Measurements from ENCODE around the gene TSC22D3. TPM values are rescaled to one million over a fixed set of nuclear protein-coding genes. Genes with fewer than 3 reads are reported as not detected.

Gene TSC22D3
- total and polyA plus RNA-seq, 2 donors (not counting 1 experiment from before 2014, with no cell fraction given) = 447 to 3,050 TPM

DNA sequence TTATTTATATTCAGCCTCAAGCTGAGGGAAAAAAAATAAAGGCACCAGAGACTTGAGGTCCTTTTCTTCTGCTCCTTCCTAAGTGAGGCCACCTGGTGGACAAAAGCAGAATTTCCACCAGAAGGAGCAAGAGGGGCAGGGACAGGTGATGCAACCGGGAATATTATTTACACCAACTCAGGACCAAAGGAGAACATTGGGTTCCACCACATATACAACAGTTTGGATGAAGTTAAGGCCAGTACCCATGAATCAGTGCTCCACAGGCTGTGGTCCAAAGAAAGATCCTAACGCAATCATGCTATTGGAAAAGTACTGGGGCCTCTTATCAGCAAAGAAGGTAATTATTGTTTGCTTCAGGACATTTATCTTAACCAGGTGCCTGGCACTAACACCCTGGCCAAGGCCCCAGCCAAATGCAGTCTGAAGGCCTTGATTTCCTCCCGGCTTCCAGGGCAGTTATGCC, 57.4 kb downstream of the TSC22D3 start:
- ATAC-seq (ENCODE audit: low read depth) = no peak

More for the DNA sequence above, 57.4 kb downstream of the TSC22D3 start:
- H3K4me3 Mint-ChIP-seq = peak overlapping the region; percentile 97
- H3K27ac Mint-ChIP-seq = peak overlapping the region; percentile 100
- peak overlapping the region; percentile 99 for H3K27ac ChIP-seq (ENCODE audit: low read length in 2 of 2)
- POLR2A ChIA-PET = interaction anchor here (1.2 to 13.1 kb wide), 5 partner anchors 9 to 90 kb away, joined by 3 to 375 read pairs (median 17); partner anchors contain the start of genes PRPS1 and TSC22D3
- CTCF ChIA-PET = interaction anchor here (0.8 to 13.4 kb wide), 18 partner anchors 9 to 267 kb away, joined by 3 to 318 read pairs (median 4); partner anchors contain the start of genes NCBP2L, PRPS1 and TSC22D3
- peaks cover 18% of the 10 kb centered on the region for H3K79me2 ChIP-seq (ENCODE audit: control insufficient read depth, insufficient read depth, low read length)
- TF ChIP-seq CTCF (IDR thresholded peaks at IDR 0.05) (peak; percentile 71), EZH2 (IDR thresholded peaks at IDR 0.05; ENCODE audit: borderline replicate concordance, insufficient read depth, low read depth, low read length, poor library complexity, severe bottlenecking) (no peak)
- H3K4me1 Mint-ChIP-seq = peaks cover 66% of the 10 kb centered on the region
- H3K9ac ChIP-seq (ENCODE audit: low read length) = no peak overlapping the region
- intact Hi-C loops (cut with micrococcal nuclease) = loop anchor here (1.0 to 5.0 kb wide), 2 partner anchors 45 to 61 kb away; no protein-coding TSS in a partner anchor
- peaks cover 0 to 29% of the 10 kb centered on the region in 2 experiments for H3K36me3 ChIP-seq (replicated peaks in 1 of 2; ENCODE audit: control extremely low read depth in 1 of 2, control insufficient read depth in 1 of 2, extremely low read depth in 1 of 2, insufficient read depth in 2 of 2, low read length in 1 of 2)
- H4K20me1 ChIP-seq (ENCODE audit: control insufficient read depth, insufficient read depth, low read length, poor library complexity, severe bottlenecking) = peaks cover 30% of the 10 kb centered on the region
- peaks cover 62 to 78% of the 10 kb centered on the region in 2 donors for H3K4me1 ChIP-seq (ENCODE audit: control insufficient read depth in 2 of 2, insufficient read depth in 2 of 2, low read length in 2 of 2)
- no peaks in the 10 kb centered on the region for H3K9me3 Mint-ChIP-seq (ENCODE audit: insufficient read depth)
- no peak overlapping the region for H2AFZ ChIP-seq (ENCODE audit: insufficient read depth, low read depth, low read length, poor library complexity, severe bottlenecking)
- DNase-seq = peak; percentile 75
- H3K4me2 ChIP-seq (replicated peaks; ENCODE audit: low read depth, low read length, poor library complexity, severe bottlenecking) = peak overlapping the region; percentile 78
- no peak overlapping the region for H3K4me3 ChIP-seq (ENCODE audit: control extremely low read depth in 1 of 5, extremely low read depth in 1 of 5, insufficient read depth in 1 of 5, low read depth in 2 of 5, low read length in 4 of 5)
- H3K27me3 ChIP-seq (replicated peaks in 1 of 4; ENCODE audit: control extremely low read depth in 1 of 4, control insufficient read depth in 3 of 4, insufficient read depth in 4 of 4, low read length in 3 of 4) = no peaks in the 10 kb centered on the region
- H3K27me3 Mint-ChIP-seq = no peaks in the 10 kb centered on the region
- H3K9me3 ChIP-seq (ENCODE audit: control extremely low read depth in 1 of 3, control insufficient read depth in 2 of 3, insufficient read depth in 1 of 3, low read length in 2 of 3) = no peaks in the 10 kb centered on the region
- WGBS (ENCODE audit: insufficient coverage) = 100% methylated on average over 1 of the region's 3 CpGs
